Esophagus (tissue), 2 donors: ENCODE data around the gene CLIP2. TPM values are rescaled to one million over a fixed set of nuclear protein-coding genes. Genes with fewer than 3 reads are reported as not detected.

Experiments used
- H3K27ac ChIP-seq, 2 donors: one replicate each; pipeline ENCODE4 v1.5.1; 2013; ENCODE audit warnings: low read depth in 2 of 2, mild to moderate bottlenecking in 2 of 2, inconsistent platforms in 1 of 2, low read length in 1 of 2, moderate library complexity in 1 of 2
- H3K27me3 ChIP-seq, 2 donors: one replicate each; pipeline ENCODE4 v1.6.1; 2013; ENCODE audit warnings: low read length in 2 of 2, control low read depth in 1 of 2, mild to moderate bottlenecking in 1 of 2; ENCODE audit not compliant: insufficient read depth in 2 of 2, control insufficient read depth in 1 of 2
- H3K36me3 ChIP-seq, 2 donors: one replicate each; pipeline ENCODE4 v1.6.1; 2013; ENCODE audit warnings: low read length in 1 of 2; ENCODE audit not compliant: control insufficient read depth in 2 of 2, insufficient read depth in 2 of 2
- H3K4me1 ChIP-seq, 2 donors: one replicate each; pipeline ENCODE4 v1.6.1; 2013; ENCODE audit warnings: low read length in 1 of 2; ENCODE audit not compliant: control insufficient read depth in 2 of 2, insufficient read depth in 2 of 2
- H3K4me3 ChIP-seq, 2 donors: one replicate each; pipeline ENCODE4 v1.5.1; 2013; ENCODE audit warnings: low read length in 2 of 2, mild to moderate bottlenecking in 2 of 2, low read depth in 1 of 2, moderate library complexity in 1 of 2
- H3K9me3 ChIP-seq, 2 donors: one replicate each; pipeline ENCODE4 v1.6.1; 2013; ENCODE audit warnings: mild to moderate bottlenecking in 2 of 2, low read depth in 1 of 2, low read length in 1 of 2, moderate library complexity in 1 of 2; ENCODE audit not compliant: control insufficient read depth in 2 of 2, insufficient read depth in 1 of 2
- WGBS, 2 donors: extraction: QIAGEN DNeasy Blood & Tissue Kit; methylation state at CpG; one replicate each; pipeline ENCODE4 v1.1.7; 2013; 5-methylcytosine and 5-hydroxymethylcytosine counted together
- polyA plus RNA-seq, 2 donors: library from polyadenylated mRNA; stranded (reverse); fragments of 200-250 nt; gene quantifications; one replicate each; pipeline ENCODE4 v1.2.3, GENCODE V29; 2013
- donor health status: healthy with polysubstance abuse.
- donor health status: Bipolar disorder and iron deficiency.

Gene CLIP2
- polyA plus RNA-seq, 2 donors = 5.5 to 6.3 TPM

- peaks cover 0 to 12% of the 10 kb centered on the region in 2 donors for H3K4me1 ChIP-seq
- H3K27me3 ChIP-seq = no peaks in the 10 kb centered on the region
- no peaks in the 10 kb centered on the region for H3K9me3 ChIP-seq
- H3K36me3 ChIP-seq = no peaks in the 10 kb centered on the region
- WGBS, 2 donors = 86 to 88% methylated on average over 11 of the region's 11 CpGs
- H3K27ac ChIP-seq = no peak overlapping the region
- no peak overlapping the region for H3K4me3 ChIP-seq
Observed at GRCh38 chr7:74286131-74286530, 3.1 kb upstream of the CLIP2 start.

DNA sequence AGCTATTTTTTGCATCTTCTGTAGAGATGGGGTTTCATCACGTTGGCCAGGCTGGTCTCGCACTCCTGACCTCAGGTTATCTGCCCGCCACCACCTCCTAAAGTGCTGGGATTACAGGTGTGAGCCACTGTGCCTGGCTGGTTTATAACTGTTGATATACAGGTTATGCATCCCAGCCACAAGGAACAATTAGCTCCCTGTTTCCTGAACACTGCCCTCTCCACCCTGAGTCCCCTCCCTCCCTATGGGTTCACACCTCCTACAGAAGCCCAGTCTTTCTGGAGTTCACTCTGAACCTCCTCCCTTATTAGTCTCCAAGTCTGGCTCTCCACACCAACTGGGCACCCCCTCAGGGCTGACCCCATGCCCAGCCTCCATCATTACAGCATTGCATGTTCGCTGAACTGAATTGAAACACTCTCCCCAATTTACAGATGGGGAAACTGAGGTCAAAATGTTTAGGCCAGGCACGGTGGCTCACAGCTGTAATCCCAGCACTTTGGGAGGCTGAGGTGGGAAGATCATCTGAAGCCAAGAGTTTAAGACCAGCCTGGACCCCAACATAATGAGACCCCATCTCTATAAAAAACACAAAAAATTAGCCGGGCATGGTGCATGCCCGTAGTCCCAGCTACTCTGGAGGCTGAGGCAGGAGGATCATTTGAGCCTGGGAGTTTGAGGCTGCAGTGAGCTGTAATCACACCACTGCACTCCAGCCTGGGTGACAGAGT lies 1.7 kb upstream of the CLIP2 start:
- WGBS, 2 donors = 66 to 80% methylated on average over 7 of the region's 7 CpGs
- no peaks in the 10 kb centered on the region for H3K27me3 ChIP-seq
- no peaks in the 10 kb centered on the region for H3K36me3 ChIP-seq
- H3K4me1 ChIP-seq = peaks cover 0 to 15% of the 10 kb centered on the region in 2 donors
- no peak overlapping the region for H3K27ac ChIP-seq
- H3K9me3 ChIP-seq = no peaks in the 10 kb centered on the region
- H3K4me3 ChIP-seq = no peak overlapping the region

DNA sequence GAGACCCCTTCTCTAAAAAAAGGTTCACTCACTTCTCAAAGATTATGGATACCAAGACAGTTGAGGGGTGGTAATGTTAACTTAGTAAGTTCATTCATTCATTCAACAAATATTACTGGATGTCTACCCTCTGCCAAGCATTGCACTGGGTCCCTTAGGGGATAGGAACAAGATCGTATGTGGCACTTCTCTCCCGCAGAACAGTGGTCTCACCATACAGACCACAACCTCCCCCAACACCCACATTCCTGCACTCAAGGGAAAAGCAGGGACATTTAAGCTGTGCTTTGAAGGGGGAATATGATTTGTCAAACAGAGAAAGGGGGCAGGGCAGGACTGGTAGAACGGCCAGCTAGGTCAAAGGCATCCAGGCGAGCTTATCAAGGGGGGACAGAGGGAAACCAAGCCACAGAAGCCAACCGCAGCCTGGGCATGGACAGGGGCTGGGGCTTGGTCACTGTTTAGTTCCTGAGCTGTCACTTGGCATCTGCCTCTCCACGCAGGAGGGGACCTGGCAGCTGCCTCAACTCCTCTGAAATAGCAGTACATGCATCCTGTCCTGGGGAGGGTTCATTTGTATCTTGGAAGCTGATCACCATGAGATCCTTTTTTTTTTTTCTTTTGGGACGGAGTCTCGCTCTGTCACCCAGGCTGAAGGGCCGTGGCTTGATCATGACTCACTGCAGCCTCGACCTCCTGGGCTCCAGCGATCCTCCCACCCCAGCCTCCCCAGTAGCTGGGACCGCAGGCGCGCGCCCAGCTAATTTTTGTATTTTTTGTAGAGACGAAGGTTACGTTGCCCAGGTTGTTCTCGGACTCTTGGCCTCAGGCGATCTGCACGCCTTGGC lies 949 bp upstream of the CLIP2 start:
- H3K36me3 ChIP-seq = no peaks in the 10 kb centered on the region
- H3K9me3 ChIP-seq = no peaks in the 10 kb centered on the region
- H3K27ac ChIP-seq = no peak overlapping the region
- no peaks in the 10 kb centered on the region for H3K27me3 ChIP-seq
- H3K4me1 ChIP-seq = peaks cover 0 to 15% of the 10 kb centered on the region in 2 donors
- WGBS, 2 donors = 43 to 48% methylated on average over 20 of the region's 20 CpGs
- no peak overlapping the region for H3K4me3 ChIP-seq

- Histone ChIP-seq H3K4me3 (peak overlapping the region; percentile 70), H3K4me1 (peaks cover 0 to 18% of the 10 kb centered on the region in 2 donors), H3K9me3 (no peaks in the 10 kb centered on the region), H3K27me3 (no peaks in the 10 kb centered on the region), H3K36me3 (no peaks in the 10 kb centered on the region), H3K27ac (peak overlapping the region; percentile 40 to 65)
- 1% methylated on average over 50 to 60 of the region's 60 CpGs for WGBS, 2 donors
Observed at GRCh38 chr7:74289659-74290552, 699 bp downstream of the CLIP2 start.

- Histone ChIP-seq H3K4me3 (peak overlapping the region; percentile 70), H3K4me1 (peaks cover 0 to 18% of the 10 kb centered on the region in 2 donors), H3K9me3 (no peaks in the 10 kb centered on the region), H3K36me3 (no peaks in the 10 kb centered on the region), H3K27me3 (no peaks in the 10 kb centered on the region), H3K27ac (peak overlapping the region in 1 of 2 donors; percentile 65)
- 10 to 11% methylated on average over 9 of the region's 9 CpGs for WGBS, 2 donors
Observed at GRCh38 chr7:74290553-74290950, 1.3 kb downstream of the CLIP2 start.

DNA sequence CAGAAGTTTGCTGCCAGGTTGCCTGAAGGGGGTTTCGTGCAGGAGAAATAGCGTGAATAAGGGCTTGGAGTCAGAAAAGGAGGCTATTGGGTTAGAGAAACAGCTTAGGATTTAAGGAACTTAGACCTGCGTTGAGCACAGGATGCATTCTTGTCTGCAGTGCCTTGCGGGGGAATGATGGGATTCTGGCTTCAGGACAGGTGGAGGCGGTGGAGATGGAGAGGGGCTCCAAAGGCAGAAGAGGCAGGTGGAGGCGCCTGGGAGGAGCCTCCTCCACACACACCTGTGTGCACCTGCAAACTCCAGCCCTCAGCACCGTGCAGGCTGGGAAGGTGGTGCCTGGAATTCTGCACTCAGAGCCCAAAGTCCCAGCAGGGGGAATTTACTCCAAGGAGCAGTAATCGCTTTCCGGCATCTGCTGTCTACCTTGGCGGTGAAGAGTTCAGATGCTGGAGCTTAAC lies 1.8 kb downstream of the CLIP2 start:
- no peaks in the 10 kb centered on the region for H3K27me3 ChIP-seq
- no peaks in the 10 kb centered on the region for H3K9me3 ChIP-seq
- H3K4me1 ChIP-seq = peaks cover 0 to 18% of the 10 kb centered on the region in 2 donors
- no peak overlapping the region for H3K27ac ChIP-seq
- peak overlapping the region in 1 of 2 donors; percentile 70 for H3K4me3 ChIP-seq
- no peaks in the 10 kb centered on the region for H3K36me3 ChIP-seq
- 44 to 49% methylated on average over 10 of the region's 10 CpGs for WGBS, 2 donors

DNA sequence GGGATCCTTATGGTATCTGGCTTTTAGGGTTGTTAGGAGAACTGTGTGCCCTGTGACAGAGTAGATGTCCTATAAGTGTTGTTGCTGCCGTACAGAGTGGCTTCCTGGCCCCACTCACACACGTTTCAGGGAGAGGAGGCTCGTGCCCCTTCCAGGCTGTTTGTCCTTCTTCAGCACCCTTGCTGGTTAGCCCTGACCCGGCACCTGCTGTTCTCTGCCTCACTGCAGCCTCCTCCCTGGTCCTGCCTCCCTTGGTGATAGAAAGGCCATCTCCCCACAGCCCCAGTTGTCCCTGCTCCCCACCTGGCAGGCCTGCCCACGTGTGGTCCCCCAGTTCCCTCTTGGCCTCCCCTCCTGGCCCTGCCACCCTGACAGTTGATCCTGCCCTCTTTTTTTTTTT lies 2.3 kb downstream of the CLIP2 start:
- no peaks in the 10 kb centered on the region for H3K36me3 ChIP-seq
- H3K27ac ChIP-seq = peak overlapping the region in 1 of 2 donors; percentile 35
- H3K27me3 ChIP-seq = no peaks in the 10 kb centered on the region
- WGBS, 2 donors = 54 to 65% methylated on average over 5 of the region's 5 CpGs
- peaks cover 0 to 18% of the 10 kb centered on the region in 2 donors for H3K4me1 ChIP-seq
- no peak overlapping the region for H3K4me3 ChIP-seq
- no peaks in the 10 kb centered on the region for H3K9me3 ChIP-seq

DNA sequence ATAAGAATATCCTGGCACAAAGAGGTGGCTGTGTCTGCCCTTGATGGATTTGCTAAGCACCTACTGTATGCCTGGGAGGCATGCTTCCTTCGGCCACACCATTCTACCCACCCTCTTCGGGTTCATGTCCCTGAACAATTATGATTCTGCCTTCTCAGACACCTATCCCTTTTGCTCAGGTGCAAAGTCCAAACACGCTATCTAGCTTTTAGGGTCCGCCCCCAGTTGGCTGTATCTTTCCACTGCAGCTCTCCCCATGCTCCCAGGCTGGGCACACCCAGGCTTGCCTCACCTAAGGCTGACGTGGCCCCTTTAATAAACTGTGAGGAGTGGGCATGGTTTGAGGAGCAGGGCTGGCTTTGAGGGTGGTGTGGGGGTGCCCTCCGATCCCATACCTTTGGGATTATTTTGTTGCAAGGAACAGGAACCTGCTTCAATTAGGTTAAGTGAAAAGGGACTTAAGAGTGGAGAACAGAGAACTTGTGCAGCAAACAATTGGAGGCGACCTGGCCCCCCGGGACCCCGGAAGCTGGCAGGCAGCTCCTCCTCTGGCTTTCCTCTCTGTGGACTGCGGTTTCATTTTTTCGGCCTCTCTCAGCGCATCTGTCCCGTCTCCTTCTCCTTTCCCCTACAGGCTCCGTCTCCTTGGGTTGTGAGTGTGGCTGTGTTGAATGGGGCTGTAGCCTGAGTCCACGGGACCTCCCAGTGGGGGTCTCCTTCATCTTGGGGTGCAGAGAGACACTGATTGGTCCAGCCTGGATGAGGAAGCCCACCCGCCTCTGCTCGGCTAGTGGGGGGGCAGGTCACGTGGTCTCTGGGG lies 3.8 kb downstream of the CLIP2 start:
- Histone ChIP-seq H3K27ac (peak overlapping the region in 1 of 2 donors; percentile 63), H3K27me3 (no peaks in the 10 kb centered on the region), H3K4me3 (no peak overlapping the region), H3K36me3 (no peaks in the 10 kb centered on the region), H3K4me1 (peaks cover 0 to 18% of the 10 kb centered on the region in 2 donors), H3K9me3 (no peaks in the 10 kb centered on the region)
- WGBS, 2 donors = 39 to 45% methylated on average over 18 of the region's 18 CpGs
